Measurements from ENCODE around the gene SLC22A31.

The SLC22A31 gene

DNA sequence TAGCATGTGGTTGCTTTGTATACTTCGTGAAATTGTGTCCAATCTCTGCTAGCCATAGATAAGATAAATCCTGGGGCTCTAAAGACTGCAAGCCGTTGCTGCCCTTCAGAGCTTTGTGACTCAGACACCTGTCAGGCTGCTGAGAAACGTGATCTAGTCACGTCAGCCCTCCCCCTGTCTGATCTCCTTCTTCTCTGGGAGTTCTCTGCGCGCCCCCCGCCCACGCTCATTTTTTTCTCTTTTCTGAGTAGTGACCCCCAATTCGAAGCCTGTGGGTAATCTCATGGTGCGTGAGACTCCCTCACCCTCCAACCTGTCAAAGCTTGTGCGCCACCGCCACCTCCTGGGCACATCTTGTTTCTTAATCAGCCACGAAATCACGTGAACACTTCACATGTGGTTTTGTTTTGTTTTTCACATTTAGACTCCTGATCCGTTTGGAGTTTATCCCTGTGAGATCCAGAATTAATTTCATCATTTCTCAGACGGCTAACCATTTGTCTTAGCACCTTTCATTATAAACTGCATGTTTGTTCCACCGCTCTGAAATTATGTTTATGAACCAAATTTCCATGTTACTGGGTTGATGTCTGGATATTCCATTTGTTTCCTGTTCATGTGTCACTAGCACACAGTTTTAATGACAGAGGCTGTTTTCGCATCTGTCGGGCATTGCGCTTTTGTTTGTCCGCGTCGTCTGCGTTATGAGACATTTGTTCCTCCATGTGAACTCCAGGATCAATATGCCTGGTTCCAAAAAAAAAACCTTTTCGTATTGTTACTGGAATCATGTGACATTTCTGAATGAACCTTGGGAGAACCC lies 16.2 kb upstream of the SLC22A31 start:
- peak overlapping the region; percentile 97 for H3K4me3 ChIP-seq (ENCODE audit: low read depth, low read length)
- DNase-seq (ENCODE audit: low read depth) = peak; percentile 85
- TF ChIP-seq, protein P1, sequence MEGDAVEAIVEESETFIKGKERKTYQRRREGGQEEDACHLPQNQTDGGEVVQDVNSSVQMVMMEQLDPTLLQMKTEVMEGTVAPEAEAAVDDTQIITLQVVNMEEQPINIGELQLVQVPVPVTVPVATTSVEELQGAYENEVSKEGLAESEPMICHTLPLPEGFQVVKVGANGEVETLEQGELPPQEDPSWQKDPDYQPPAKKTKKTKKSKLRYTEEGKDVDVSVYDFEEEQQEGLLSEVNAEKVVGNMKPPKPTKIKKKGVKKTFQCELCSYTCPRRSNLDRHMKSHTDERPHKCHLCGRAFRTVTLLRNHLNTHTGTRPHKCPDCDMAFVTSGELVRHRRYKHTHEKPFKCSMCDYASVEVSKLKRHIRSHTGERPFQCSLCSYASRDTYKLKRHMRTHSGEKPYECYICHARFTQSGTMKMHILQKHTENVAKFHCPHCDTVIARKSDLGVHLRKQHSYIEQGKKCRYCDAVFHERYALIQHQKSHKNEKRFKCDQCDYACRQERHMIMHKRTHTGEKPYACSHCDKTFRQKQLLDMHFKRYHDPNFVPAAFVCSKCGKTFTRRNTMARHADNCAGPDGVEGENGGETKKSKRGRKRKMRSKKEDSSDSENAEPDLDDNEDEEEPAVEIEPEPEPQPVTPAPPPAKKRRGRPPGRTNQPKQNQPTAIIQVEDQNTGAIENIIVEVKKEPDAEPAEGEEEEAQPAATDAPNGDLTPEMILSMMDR (conservative IDR thresholded peaks at IDR 0.05; ENCODE audit: low read depth, low read length) = peak; percentile 79

DNA sequence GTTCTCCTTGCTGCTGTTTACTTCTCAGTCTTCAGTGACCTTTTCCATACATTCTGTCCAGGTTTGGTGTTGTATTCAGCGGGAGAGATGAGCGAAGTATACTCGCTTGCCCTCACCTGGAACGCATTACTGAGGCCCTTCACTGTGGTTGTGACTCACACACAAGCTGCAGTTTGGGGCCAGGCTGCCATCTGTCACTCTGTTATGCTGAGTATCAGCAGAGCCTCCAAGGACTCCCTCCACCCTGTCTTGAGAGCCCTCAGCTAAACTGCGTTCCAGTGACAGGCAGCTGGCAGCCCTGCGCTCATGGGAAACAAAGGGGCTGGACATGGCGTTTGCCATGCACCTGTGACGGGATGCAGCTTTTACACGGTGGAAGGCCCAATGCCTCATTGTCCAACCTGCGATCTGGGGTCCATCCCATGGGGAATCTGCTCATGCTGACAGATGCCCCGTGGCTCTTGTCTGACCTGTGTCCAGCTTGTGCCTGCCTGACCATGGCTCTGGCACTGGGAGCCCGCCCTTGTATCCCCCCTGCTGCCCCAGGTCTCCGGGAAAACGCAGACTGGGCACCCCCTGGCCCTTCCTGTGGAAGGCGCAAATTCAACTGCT lies 10.7 kb upstream of the SLC22A31 start:
- TF ChIP-seq, protein P1 (conservative IDR thresholded peaks at IDR 0.05; ENCODE audit: low read depth, low read length) = no peak
- no peak overlapping the region for H3K4me3 ChIP-seq (ENCODE audit: low read depth, low read length)
- no peak for DNase-seq (ENCODE audit: low read depth)

DNA sequence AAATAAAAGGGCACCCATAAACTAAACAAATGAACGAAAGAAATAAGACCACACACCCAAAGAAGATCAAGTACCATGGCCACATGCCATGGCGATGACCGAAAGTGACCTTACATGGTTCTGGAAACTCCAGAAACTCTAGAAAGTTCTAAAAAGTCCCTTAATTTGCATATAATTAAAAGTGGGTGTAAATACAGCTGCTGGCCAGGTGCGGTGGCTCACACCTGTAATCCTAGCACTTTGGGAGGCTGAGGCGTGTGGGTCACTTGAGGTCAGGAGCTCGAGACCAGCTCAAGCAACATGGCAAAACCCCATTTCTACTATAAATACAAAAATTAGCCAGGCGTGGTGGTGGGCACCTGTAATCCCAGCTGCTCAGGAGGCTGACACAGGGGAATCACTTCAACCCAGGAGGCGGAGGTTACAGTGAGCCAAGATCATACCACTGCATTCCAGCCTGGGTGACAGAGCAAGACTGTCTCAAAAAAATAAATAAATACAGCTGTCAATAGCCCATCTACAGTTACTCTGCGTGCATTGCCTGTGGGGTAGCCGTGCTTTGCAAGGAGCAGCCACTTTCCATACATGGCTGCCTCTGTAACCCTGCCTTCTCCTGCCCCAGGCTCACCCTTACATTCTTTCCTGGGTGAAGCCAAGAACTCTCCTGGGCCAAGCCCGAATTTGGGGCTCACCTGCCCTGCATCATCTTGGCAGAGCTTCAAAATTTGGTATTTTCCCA lies 10.0 kb upstream of the SLC22A31 start:
- TF ChIP-seq, protein P1 (conservative IDR thresholded peaks at IDR 0.05; ENCODE audit: low read depth, low read length) = no peak
- H3K4me3 ChIP-seq (ENCODE audit: low read depth, low read length) = no peak overlapping the region
- DNase-seq (ENCODE audit: low read depth) = no peak

DNA sequence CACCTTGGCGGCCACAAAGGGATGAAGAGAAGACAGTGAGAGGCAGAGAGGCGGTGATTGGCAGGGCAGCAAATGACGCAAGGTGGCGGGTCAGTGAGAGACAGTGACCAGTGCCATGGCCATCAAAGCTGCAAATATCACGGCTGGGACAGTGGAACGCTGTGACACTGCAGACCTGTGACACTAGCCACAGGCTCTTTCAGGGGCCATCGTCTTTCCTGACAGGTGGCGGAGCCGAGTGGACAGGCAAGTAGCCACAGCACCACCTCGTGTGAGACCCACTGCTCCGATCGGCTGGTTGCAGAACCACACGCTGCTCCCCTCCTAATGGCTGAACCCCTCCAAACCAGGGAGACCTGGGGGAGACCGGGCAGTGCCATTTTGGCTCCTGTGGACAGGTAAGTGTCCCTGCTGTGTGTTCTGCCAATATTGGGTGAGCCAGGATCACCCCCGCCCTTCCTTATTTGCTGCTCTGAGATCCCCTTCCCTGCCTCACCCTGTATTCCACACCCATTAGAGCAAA lies 9.2 kb upstream of the SLC22A31 start:
- DNase-seq (ENCODE audit: low read depth) = no peak
- TF ChIP-seq, protein P1 (conservative IDR thresholded peaks at IDR 0.05; ENCODE audit: low read depth, low read length) = no peak
- H3K4me3 ChIP-seq (ENCODE audit: low read depth, low read length) = no peak overlapping the region

DNA sequence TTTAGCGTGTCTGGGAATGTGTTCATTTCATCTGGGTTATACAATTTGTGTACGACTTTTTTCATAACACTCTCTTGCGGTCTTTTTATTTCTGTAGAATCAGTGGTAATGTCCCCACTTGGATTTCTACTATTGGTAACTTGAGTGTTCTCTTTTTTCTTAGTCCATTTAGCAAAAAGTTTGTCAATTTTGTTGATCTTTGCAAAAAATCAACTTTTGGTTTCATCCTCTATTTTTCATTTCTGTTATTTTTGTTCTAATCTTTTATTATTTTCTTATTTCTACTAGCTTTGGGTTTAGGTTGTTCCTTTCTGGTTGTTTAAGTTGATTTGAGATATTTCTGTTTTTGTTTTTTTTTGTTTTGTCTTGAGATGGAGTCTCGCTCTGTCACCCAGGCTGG lies 7.7 kb upstream of the SLC22A31 start:
- no peak overlapping the region for H3K4me3 ChIP-seq (ENCODE audit: low read depth, low read length)
- TF ChIP-seq, protein P1 (conservative IDR thresholded peaks at IDR 0.05; ENCODE audit: low read depth, low read length) = no peak

DNA sequence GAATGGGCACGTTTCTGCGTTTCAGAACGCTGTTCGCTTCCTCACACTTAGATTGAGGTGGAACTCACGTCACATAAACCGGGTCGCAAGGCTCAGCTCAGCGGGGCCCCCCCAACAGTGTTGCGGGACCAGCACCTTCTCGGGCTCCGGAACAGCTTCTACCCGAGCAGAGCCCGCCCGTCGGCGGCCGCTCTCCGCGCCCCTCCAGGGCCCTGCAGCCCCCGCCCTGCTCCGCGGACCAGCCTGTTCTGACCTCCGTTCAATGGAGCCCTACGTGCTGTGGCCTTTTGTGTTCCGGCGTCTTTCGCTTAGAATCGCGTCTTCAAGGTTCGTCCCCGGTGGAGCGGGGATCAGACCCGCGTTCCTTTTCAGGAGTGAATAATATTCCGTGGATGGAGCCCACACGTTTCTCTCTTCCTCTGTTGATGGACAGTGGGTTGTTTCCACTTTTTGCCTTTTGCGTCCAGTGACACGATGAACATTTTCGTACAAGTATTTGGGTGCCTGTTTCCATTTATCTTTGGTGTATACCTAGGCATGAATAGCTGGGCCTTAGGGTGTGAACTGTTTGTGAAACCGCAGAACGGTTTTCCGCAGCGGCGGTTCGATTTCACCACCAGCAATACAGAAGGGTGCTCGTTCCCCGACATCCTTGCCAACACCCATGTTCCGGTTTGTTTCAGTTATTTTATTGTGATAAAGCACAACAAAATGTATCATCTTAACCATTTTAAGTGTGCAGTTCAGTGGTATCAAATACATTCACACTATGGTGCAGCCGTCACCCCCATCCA lies 2.3 kb upstream of the SLC22A31 start:
- DNase-seq (ENCODE audit: low read depth) = no peak
- TF ChIP-seq, protein P1 (conservative IDR thresholded peaks at IDR 0.05; ENCODE audit: low read depth, low read length) = no peak
- H3K4me3 ChIP-seq (ENCODE audit: low read depth, low read length) = no peak overlapping the region

More for the DNA sequence above, 7.7 kb upstream of the SLC22A31 start:
- no peak for DNase-seq (ENCODE audit: low read depth)
